ENCODE results near the gene CRYBG3.

- no peak for TF ChIP-seq CTCF (CRISPR knock-in tag; IDR thresholded peaks at IDR 0.05)
- no peak for TF ChIP-seq KDM5A (IDR thresholded peaks at IDR 0.05; ENCODE audit: borderline replicate concordance, low read length)
- no peak for TF ChIP-seq KDM4B (CRISPR knock-in tag; IDR thresholded peaks at IDR 0.05)
- no peak for TF ChIP-seq ARID3A (IDR thresholded peaks at IDR 0.05; ENCODE audit: low read depth, low read length)
- TF ChIP-seq ZBTB10 (CRISPR knock-in tag; IDR thresholded peaks at IDR 0.05; ENCODE audit: borderline replicate concordance), result no peak
- TF ChIP-seq ZNF639 (CRISPR knock-in tag; conservative IDR thresholded peaks at IDR 0.05), result no peak
Observed at GRCh38 chr3:97831140-97831539, 9.3 kb downstream of the CRYBG3 start.
